A549 (cell line): ENCODE measurements around the gene DLGAP1. TPM values are rescaled to one million over a fixed set of nuclear protein-coding genes. Genes with fewer than 3 reads are reported as not detected.

Experiments
- ATAC-seq, 2 experiments: fragments of 200-7000 bp in 1 of 2; fragments of >200 bp in 1 of 2; cut with Nextera tagmentation in 1 of 2; cut with Tn5 transposase in 1 of 2; 3 replicates each; pipeline versions ENCODE4 v1.8.0 to v1.9.1; 2018 to 2020; ENCODE audit warnings: mild to moderate bottlenecking in 1 of 2, moderate library complexity in 1 of 2
- CTCF ChIA-PET: fragments of 300-600 bp; sonication (Branson Sonifier 250); formaldehyde crosslinking; extraction: SDS; loops from one replicate; lab custom pipeline; 2021; ENCODE audit warnings: antibody characterized with exemption, inconsistent platforms; lab: Yijun Ruan, JAX
- POLR2A ChIA-PET: fragments of 350-600 bp; formaldehyde crosslinking; extraction: SDS; loops from one replicate; lab custom pipeline; 2021; ENCODE audit warnings: antibody characterized with exemption, inconsistent platforms; lab: Yijun Ruan, JAX
- DNase-seq, 2 experiments: peaks; one replicate each; pipeline versions ENCODE4 v3.0.0 to v3.0.0-alpha.2; 2011 to 2016; ENCODE audit warnings: low read depth in 1 of 2, low spot score in 1 of 2
- FAIRE-seq: peaks from 2 replicates; lab custom pipeline; 2011; peaks lifted over from hg19 to GRCh38; lab: Jason Lieb, UNC
- H3K27ac ChIP-seq, 2 experiments: fragments of >200 bp; sonication (Bioruptor Twin); formaldehyde crosslinking; 3 replicates each; pipeline ENCODE4 v1.5.1; 2016 to 2017
- H3K4me1 ChIP-seq: fragments of >200 bp; sonication (Bioruptor Twin); formaldehyde crosslinking; 3 replicates; pipeline ENCODE4 v1.6.1; 2016
- H3K4me2 ChIP-seq: fragments of >200 bp; sonication (Bioruptor Twin); formaldehyde crosslinking; 3 replicates; pipeline ENCODE4 v1.6.1; 2016
- H3K4me3 ChIP-seq: fragments of >200 bp; sonication (Bioruptor Twin); formaldehyde crosslinking; 3 replicates; pipeline ENCODE4 v1.5.1; 2016
- H3K9me3 ChIP-seq: fragments of >200 bp; sonication (Bioruptor Twin); formaldehyde crosslinking; 3 replicates; pipeline ENCODE4 v1.6.1; 2016
- CEBPB ChIP-seq, 2 experiments: fragments of >200 bp in 1 of 2; sonication (Bioruptor Twin) in 1 of 2; formaldehyde crosslinking in 1 of 2; IDR thresholded peaks; 2 replicates each; pipeline ENCODE4 v1.6.1; 2012 to 2016
- CHD2 ChIP-seq: fragments of 150-350 bp; IDR thresholded peaks from 2 replicates; pipeline ENCODE4 v1.6.1; 2014; ENCODE audit warnings: low read length; ENCODE audit not compliant: partially characterized antibody
- CHD4 ChIP-seq: fragments of 200-600 bp; sonication (generic); IDR thresholded peaks from 2 replicates; pipeline ENCODE4 v1.6.1; 2016; ENCODE audit warnings: antibody characterized with exemption, mild to moderate bottlenecking, borderline replicate concordance
- EP300 ChIP-seq, 2 experiments: fragments of >200 bp; sonication (Bioruptor Twin); formaldehyde crosslinking; IDR thresholded peaks; 2 replicates in 1 of 2; 3 replicates in 1 of 2; pipeline ENCODE4 v1.6.1; 2016 to 2017
- FOSL2 ChIP-seq, 2 experiments: fragments of 450-650 bp in 1 of 2; fragments of >200 bp in 1 of 2; sonication (Bioruptor Twin) in 1 of 2; formaldehyde crosslinking; IDR thresholded peaks; 2 replicates each; pipeline versions ENCODE4 v1.5.0 to v1.6.1; 2016 to 2020; ENCODE audit warnings: mild to moderate bottlenecking in 1 of 2, moderate library complexity in 1 of 2
- GATA3 ChIP-seq: IDR thresholded peaks from 2 replicates; pipeline ENCODE4 v1.6.1; 2012; ENCODE audit warnings: borderline replicate concordance
- HDAC2 ChIP-seq: fragments of 200-600 bp; sonication (generic); IDR thresholded peaks from 2 replicates; pipeline ENCODE4 v1.6.1; 2016
- JUN ChIP-seq, 2 experiments: fragments of >200 bp; sonication (Bioruptor Twin); formaldehyde crosslinking; IDR thresholded peaks; 2 replicates in 1 of 2; 3 replicates in 1 of 2; pipeline ENCODE4 v1.6.1; 2016 to 2017
- MAFK ChIP-seq: fragments of 450-650 bp; IDR thresholded peaks from 2 replicates; pipeline ENCODE4 v1.6.1; 2014; ENCODE audit not compliant: partially characterized antibody
- MAZ ChIP-seq: fragments of 150-350 bp; IDR thresholded peaks from 2 replicates; pipeline ENCODE4 v1.6.1; 2014; ENCODE audit warnings: antibody characterized with exemption, low read depth, low read length, borderline replicate concordance
- MYC ChIP-seq: IDR thresholded peaks from 2 replicates; pipeline ENCODE4 v1.6.1; 2012; ENCODE audit warnings: mild to moderate bottlenecking, inconsistent platforms, low read length, improper control_type of control experiment, borderline replicate concordance
- NFE2L2 ChIP-seq: fragments of 150-350 bp; conservative IDR thresholded peaks from 2 replicates; pipeline ENCODE4 v1.6.1; 2014; ENCODE audit warnings: low read length
- RAD21 ChIP-seq, 2 experiments: fragments of >200 bp in 1 of 2; sonication (Bioruptor Twin) in 1 of 2; formaldehyde crosslinking in 1 of 2; IDR thresholded peaks in 1 of 2; conservative IDR thresholded peaks in 1 of 2; 2 replicates in 1 of 2; 3 replicates in 1 of 2; pipeline ENCODE4 v1.6.1; 2012 to 2018; ENCODE audit warnings: inconsistent platforms in 1 of 2
- SMC3 ChIP-seq: fragments of >200 bp; sonication (Bioruptor Twin); formaldehyde crosslinking; IDR thresholded peaks from 3 replicates; pipeline ENCODE4 v1.6.1; 2018; ENCODE audit warnings: inconsistent platforms
- TFCP2L1 ChIP-seq: fragments of 250-450 bp; sonication (Bioruptor Pico); IDR thresholded peaks from 2 replicates; pipeline ENCODE4 v1.5.0; 2021; ENCODE audit warnings: mild to moderate bottlenecking
- TP53 ChIP-seq: fragments of 250-450 bp; sonication (Bioruptor Pico); IDR thresholded peaks from 2 replicates; pipeline ENCODE4 v1.5.0; 2021; ENCODE audit warnings: mild to moderate bottlenecking, moderate library complexity
- ZNF302 ChIP-seq: fragments of 250-450 bp; sonication (Bioruptor Pico); IDR thresholded peaks from 2 replicates; pipeline ENCODE4 v1.9.0; 2021; ENCODE audit warnings: inconsistent platforms, mild to moderate bottlenecking, moderate library complexity
- WGBS: methylation state at CpG from one replicate; pipeline ENCODE4 v1.1.6; 2017; ENCODE audit errors: missing lambda C conversion rate; 5-methylcytosine and 5-hydroxymethylcytosine counted together
- polyA plus RNA-seq, 4 experiments: library from polyadenylated mRNA; depleted of rRNA in 3 of 4; stranded (reverse); fragments of >200 nt; fragmentation: RNase III in 1 of 4; extraction: RNeasy Plus Mini Kit Qiagen cat#74134 plus additional on column Dnase treatment in 1 of 4; gene quantifications; 2 replicates in 3 of 4; 3 replicates in 1 of 4; pipeline ENCODE4 v1.2.3, GENCODE V29; 2011 to 2017
- TF ChIP-seq, protein P1 (sequence below): fragments of 450-650 bp; IDR thresholded peaks from 2 replicates; pipeline ENCODE4 v1.6.1; 2014; ENCODE audit warnings: antibody characterized with exemption
- TF ChIP-seq, protein P2 (sequence below): IDR thresholded peaks from 2 replicates; pipeline ENCODE4 v1.6.1; 2012
- TF ChIP-seq, protein P3 (sequence below): IDR thresholded peaks from 2 replicates; pipeline ENCODE4 v1.6.1; 2012
- TF ChIP-seq, protein P4 (sequence below): IDR thresholded peaks from 2 replicates; pipeline ENCODE4 v1.6.1; 2012; ENCODE audit warnings: low read depth, borderline replicate concordance
- TF ChIP-seq, protein P5 (sequence below): fragments of 200-600 bp; sonication (generic); IDR thresholded peaks from 2 replicates; pipeline ENCODE4 v1.6.1; 2016; ENCODE audit warnings: antibody characterized with exemption, mild to moderate bottlenecking, moderate library complexity
- TF ChIP-seq, protein P6 (sequence below): fragments of >200 bp; sonication (Bioruptor Twin); formaldehyde crosslinking; IDR thresholded peaks from 3 replicates; pipeline ENCODE4 v1.6.1; 2016

Gene DLGAP1
- polyA plus RNA-seq, 2 of the 4 experiments (the other 2 are of a cell fraction) = 0.04 to 0.12 TPM

DNA sequence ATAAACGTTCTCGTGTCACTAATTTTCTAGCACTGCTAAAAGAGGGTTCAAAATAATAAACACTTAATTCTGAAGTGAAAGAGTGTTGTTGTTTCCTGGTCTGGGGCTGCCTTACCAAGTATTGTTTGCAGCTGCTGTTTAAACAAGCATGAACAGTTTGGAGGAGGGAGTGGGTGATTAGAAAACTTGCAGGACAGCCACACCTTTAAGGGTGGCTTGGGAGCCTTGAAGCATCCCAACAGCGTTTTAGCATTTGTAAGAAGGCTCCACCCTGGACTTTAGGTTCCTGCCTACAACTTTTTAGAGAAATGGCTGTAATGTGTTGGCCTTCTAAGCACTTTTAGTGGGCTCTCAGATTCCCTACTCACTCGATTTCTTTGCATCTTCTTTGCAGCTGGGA, 633.6 kb downstream of the DLGAP1 start:
- ChIA-PET CTCF (interaction anchor here (0.7 to 1.4 kb wide), 3 partner anchors 50 to 174 kb away, joined by 3 to 5 read pairs (median 3); no protein-coding TSS in a partner anchor), POLR2A (no interaction called here)
- peaks cover 33% of the 10 kb centered on the region for H3K4me1 ChIP-seq
- peak overlapping the region; percentile 54 to 70 for H3K27ac ChIP-seq
- no peaks in the 10 kb centered on the region for H3K9me3 ChIP-seq
- peak overlapping the region; percentile 19 for H3K4me2 ChIP-seq
- peak in 1 of 2 experiments; percentile 29 for DNase-seq
- no peak for FAIRE-seq
- 18% methylated on average over 4 of the region's 4 CpGs for WGBS
- ATAC-seq = no peak
- TF ChIP-seq TP53 (no peak), CHD2 (no peak), HDAC2 (no peak), MYC (no peak), ZNF302 (CRISPR knock-in tag) (no peak), NFE2L2 (no peak)
- TF ChIP-seq, protein P1, sequence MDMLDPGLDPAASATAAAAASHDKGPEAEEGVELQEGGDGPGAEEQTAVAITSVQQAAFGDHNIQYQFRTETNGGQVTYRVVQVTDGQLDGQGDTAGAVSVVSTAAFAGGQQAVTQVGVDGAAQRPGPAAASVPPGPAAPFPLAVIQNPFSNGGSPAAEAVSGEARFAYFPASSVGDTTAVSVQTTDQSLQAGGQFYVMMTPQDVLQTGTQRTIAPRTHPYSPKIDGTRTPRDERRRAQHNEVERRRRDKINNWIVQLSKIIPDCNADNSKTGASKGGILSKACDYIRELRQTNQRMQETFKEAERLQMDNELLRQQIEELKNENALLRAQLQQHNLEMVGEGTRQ = no peak
- TF ChIP-seq, protein P2, sequence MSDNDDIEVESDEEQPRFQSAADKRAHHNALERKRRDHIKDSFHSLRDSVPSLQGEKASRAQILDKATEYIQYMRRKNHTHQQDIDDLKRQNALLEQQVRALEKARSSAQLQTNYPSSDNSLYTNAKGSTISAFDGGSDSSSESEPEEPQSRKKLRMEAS = no peak
- TF ChIP-seq, protein P3, sequence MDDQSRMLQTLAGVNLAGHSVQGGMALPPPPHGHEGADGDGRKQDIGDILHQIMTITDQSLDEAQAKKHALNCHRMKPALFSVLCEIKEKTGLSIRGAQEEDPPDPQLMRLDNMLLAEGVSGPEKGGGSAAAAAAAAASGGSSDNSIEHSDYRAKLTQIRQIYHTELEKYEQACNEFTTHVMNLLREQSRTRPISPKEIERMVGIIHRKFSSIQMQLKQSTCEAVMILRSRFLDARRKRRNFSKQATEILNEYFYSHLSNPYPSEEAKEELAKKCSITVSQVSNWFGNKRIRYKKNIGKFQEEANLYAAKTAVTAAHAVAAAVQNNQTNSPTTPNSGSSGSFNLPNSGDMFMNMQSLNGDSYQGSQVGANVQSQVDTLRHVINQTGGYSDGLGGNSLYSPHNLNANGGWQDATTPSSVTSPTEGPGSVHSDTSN = no peak
- TF ChIP-seq, protein P4, sequence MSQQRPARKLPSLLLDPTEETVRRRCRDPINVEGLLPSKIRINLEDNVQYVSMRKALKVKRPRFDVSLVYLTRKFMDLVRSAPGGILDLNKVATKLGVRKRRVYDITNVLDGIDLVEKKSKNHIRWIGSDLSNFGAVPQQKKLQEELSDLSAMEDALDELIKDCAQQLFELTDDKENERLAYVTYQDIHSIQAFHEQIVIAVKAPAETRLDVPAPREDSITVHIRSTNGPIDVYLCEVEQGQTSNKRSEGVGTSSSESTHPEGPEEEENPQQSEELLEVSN = no peak
- TF ChIP-seq, protein P5, sequence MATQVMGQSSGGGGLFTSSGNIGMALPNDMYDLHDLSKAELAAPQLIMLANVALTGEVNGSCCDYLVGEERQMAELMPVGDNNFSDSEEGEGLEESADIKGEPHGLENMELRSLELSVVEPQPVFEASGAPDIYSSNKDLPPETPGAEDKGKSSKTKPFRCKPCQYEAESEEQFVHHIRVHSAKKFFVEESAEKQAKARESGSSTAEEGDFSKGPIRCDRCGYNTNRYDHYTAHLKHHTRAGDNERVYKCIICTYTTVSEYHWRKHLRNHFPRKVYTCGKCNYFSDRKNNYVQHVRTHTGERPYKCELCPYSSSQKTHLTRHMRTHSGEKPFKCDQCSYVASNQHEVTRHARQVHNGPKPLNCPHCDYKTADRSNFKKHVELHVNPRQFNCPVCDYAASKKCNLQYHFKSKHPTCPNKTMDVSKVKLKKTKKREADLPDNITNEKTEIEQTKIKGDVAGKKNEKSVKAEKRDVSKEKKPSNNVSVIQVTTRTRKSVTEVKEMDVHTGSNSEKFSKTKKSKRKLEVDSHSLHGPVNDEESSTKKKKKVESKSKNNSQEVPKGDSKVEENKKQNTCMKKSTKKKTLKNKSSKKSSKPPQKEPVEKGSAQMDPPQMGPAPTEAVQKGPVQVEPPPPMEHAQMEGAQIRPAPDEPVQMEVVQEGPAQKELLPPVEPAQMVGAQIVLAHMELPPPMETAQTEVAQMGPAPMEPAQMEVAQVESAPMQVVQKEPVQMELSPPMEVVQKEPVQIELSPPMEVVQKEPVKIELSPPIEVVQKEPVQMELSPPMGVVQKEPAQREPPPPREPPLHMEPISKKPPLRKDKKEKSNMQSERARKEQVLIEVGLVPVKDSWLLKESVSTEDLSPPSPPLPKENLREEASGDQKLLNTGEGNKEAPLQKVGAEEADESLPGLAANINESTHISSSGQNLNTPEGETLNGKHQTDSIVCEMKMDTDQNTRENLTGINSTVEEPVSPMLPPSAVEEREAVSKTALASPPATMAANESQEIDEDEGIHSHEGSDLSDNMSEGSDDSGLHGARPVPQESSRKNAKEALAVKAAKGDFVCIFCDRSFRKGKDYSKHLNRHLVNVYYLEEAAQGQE = no peak
- TF ChIP-seq, all 56 proteins: peak for 0
- H3K4me3 ChIP-seq = no peak overlapping the region

DNA sequence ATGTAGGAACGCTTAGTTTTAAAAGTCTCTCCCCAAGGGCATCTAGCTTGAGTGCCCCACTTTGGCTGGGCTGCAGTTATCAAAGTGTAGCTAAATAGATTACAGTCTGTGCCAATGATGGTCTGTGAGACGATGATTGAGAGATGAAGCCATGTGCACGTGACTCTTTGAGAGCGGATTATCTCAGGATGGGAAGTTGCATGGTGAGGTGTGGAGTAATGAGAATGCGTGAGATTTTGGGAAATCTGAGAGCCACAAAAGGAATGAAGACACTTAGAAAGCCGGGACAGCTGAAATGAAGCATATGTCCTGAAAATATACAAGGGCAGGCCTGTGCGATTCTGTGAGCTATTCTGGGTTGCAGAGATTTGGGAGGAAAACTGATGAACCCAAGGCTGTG, 635.1 kb downstream of the DLGAP1 start:
- H3K9me3 ChIP-seq = no peaks in the 10 kb centered on the region
- DNase-seq = no peak
- peaks cover 48% of the 10 kb centered on the region for H3K4me1 ChIP-seq
- H3K4me3 ChIP-seq = no peak overlapping the region
- no peak overlapping the region for H3K4me2 ChIP-seq
- no peak for FAIRE-seq
- 92% methylated on average over 7 of the region's 7 CpGs for WGBS
- ChIA-PET POLR2A (no interaction called here), CTCF (interaction anchor here (0.6 kb wide), 1 partner anchor 538 kb away, joined by 3 read pairs; no protein-coding TSS in a partner anchor)
- no peak for TF ChIP-seq CHD2
- TF ChIP-seq GATA3 = no peak
- no peak for TF ChIP-seq JUN (IDR thresholded peaks at IDR 0.05)
- no peak for TF ChIP-seq HDAC2
- no peak for TF ChIP-seq MAFK
- no peak for ATAC-seq
- H3K27ac ChIP-seq = peak overlapping the region; percentile 46 to 70

DNA sequence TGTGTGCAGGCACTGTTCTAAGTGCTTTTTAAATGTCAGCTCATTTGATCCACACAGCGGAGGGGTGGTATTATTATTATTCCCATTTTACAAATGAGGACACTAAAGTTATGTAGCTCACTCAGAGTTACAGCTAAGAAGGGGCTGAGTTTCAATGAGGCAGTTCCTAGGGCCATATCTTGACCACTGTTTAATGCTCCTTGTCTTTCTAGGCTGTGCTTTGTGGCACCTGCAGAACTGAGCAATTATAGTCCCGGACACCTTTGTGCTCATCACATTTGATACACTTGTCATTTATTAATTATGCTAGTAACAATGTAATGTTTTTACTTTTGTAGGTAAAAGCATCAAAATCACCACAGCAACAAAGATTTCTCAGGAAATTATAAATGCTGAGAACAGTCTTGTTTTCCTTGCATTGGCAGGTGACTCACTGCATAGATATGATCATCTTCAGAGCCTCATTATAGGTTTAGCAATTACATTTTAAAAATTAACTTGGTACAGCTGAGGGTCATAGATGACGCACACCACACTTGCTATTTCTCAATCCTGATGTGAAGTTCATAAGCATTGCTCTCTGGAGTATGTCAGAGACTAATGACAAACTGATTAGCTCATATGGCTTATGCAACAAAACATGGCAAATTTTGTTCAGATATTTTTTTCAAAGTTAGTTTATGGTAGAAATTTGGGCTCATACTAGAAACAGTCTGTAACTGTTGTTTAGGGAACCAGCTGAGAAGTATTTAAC, 638.3 kb downstream of the DLGAP1 start:
- no peaks in the 10 kb centered on the region for H3K9me3 ChIP-seq
- FAIRE-seq (peak; percentile 49), DNase-seq (peak; percentile 22 to 89), ATAC-seq (peak; percentile 87 to 96)
- WGBS = 25% methylated on average over 3 of the region's 3 CpGs
- CTCF ChIA-PET = interaction anchor here (1.1 to 2.7 kb wide), 3 partner anchors 44 to 53 kb away, joined by 3 to 11 read pairs (median 4); no protein-coding TSS in a partner anchor
- POLR2A ChIA-PET = interaction anchor here (1.1 kb wide), 2 partner anchors 22 to 150 kb away, joined by 3 read pairs; no protein-coding TSS in a partner anchor
- peaks cover 44% of the 10 kb centered on the region for H3K4me1 ChIP-seq
- no peak overlapping the region for H3K4me3 ChIP-seq
- H3K4me2 ChIP-seq = peak overlapping the region; percentile 73
- peak overlapping the region; percentile 95 to 96 for H3K27ac ChIP-seq
- TF ChIP-seq, protein P6, sequence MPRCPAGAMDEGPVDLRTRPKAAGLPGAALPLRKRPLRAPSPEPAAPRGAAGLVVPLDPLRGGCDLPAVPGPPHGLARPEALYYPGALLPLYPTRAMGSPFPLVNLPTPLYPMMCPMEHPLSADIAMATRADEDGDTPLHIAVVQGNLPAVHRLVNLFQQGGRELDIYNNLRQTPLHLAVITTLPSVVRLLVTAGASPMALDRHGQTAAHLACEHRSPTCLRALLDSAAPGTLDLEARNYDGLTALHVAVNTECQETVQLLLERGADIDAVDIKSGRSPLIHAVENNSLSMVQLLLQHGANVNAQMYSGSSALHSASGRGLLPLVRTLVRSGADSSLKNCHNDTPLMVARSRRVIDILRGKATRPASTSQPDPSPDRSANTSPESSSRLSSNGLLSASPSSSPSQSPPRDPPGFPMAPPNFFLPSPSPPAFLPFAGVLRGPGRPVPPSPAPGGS = peak; percentile 94
- TF ChIP-seq FOSL2 (IDR thresholded peaks at IDR 0.05) (peak; percentile 93), FOSL2 (CRISPR knock-in tag; IDR thresholded peaks at IDR 0.05) (peak; percentile 95), SMC3 (peak; percentile 50; the same call in 2 of the 3 replicates), JUN (IDR thresholded peaks at IDR 0.05) (peak; percentile 94 to 97), CEBPB (IDR thresholded peaks at IDR 0.05) (peak; percentile 96 to 97), EP300 (IDR thresholded peaks at IDR 0.05) (peak; percentile 97 to 98), TFCP2L1 (CRISPR knock-in tag) (no peak), MAZ (no peak), RAD21 (conservative IDR thresholded peaks at IDR 0.05 in 1 of 2, IDR thresholded peaks at IDR 0.05 in 1 of 2) (peak; percentile 5 to 54; a peak in 4 of 5 replicates), CHD2 (no peak), CHD4 (no peak)
- TF ChIP-seq, protein P1 = no peak
